PFSK-1 (cell line): Measurements from ENCODE around the gene CSF1.

Experiments
- FOXP2 ChIP-seq: optimal IDR thresholded peaks from 2 replicates; pipeline ENCODE3; 2011; ENCODE audit warnings: borderline replicate concordance, control low read depth, inconsistent platforms; ENCODE audit not compliant: insufficient read depth; ENCODE audit errors: extremely low read length, extremely low read depth
- POLR2AphosphoS5 ChIP-seq: IDR thresholded peaks from 2 replicates; pipeline ENCODE4 v1.6.1; 2012; ENCODE audit warnings: low read depth, mild to moderate bottlenecking, control low read depth, low read length, moderate library complexity
- REST ChIP-seq, 2 experiments: IDR thresholded peaks; 2 replicates each; pipeline versions ENCODE4 v1.6.1 to v1.8.0; 2011 to 2012; ENCODE audit warnings: low read depth in 2 of 2, low read length in 2 of 2, control low read depth in 1 of 2, inconsistent platforms in 1 of 2, mild to moderate bottlenecking in 1 of 2, moderate library complexity in 1 of 2; ENCODE audit not compliant: insufficient read depth in 1 of 2
- SIN3A ChIP-seq: IDR thresholded peaks from 2 replicates; pipeline ENCODE4 v1.6.1; 2012; ENCODE audit warnings: mild to moderate bottlenecking, low read length, moderate library complexity, borderline replicate concordance; ENCODE audit not compliant: insufficient read depth
- TAF1 ChIP-seq: IDR thresholded peaks from 2 replicates; pipeline ENCODE4 v1.6.1; 2012; ENCODE audit warnings: low read length, control low read depth, borderline replicate concordance; ENCODE audit not compliant: insufficient read depth

Gene CSF1

GRCh38 chr1:109866071-109866470 is 44.6 kb upstream of the CSF1 start:
- no peak for TF ChIP-seq POLR2AphosphoS5
- TF ChIP-seq REST (IDR thresholded peaks at IDR 0.05; ENCODE audit: insufficient read depth in 1 of 2, low read depth in 2 of 2, low read length in 2 of 2): no peak
- TF ChIP-seq FOXP2: no peak
- no peak for TF ChIP-seq SIN3A
- no peak for TF ChIP-seq TAF1

- TF ChIP-seq FOXP2: no peak
- TF ChIP-seq SIN3A: no peak
- TF ChIP-seq TAF1: no peak
- TF ChIP-seq REST (IDR thresholded peaks at IDR 0.05; ENCODE audit: insufficient read depth in 1 of 2, low read depth in 2 of 2, low read length in 2 of 2): no peak
- no peak for TF ChIP-seq POLR2AphosphoS5
Measured at GRCh38 chr1:109873278-109874175, 37.1 kb upstream of the CSF1 start.

- TF ChIP-seq POLR2AphosphoS5 (no peak), FOXP2 (no peak), REST (IDR thresholded peaks at IDR 0.05; ENCODE audit: insufficient read depth in 1 of 2, low read depth in 2 of 2, low read length in 2 of 2) (no peak), TAF1 (no peak), SIN3A (no peak)
Measured at GRCh38 chr1:109874445-109874844, 36.2 kb upstream of the CSF1 start.

- TF ChIP-seq SIN3A (no peak), POLR2AphosphoS5 (no peak), FOXP2 (no peak), TAF1 (no peak), REST (IDR thresholded peaks at IDR 0.05; ENCODE audit: insufficient read depth in 1 of 2, low read depth in 2 of 2, low read length in 2 of 2) (no peak)
Measured at GRCh38 chr1:109875874-109876273, 34.8 kb upstream of the CSF1 start.
